ENCODE measurements around the gene PTER. TPM values are rescaled to one million over a fixed set of nuclear protein-coding genes. Genes with fewer than 3 reads are reported as not detected.

The PTER gene
- total and polyA plus RNA-seq, 7 donors: 5.4 to 10.6 (median 6.8) TPM

- 28 to 51% (median 34%) methylated on average over 9 of the region's 9 CpGs for WGBS, 3 donors
- no peak for DNase-seq
- peaks cover 41% of the 10 kb centered on the region for H3K4me1 ChIP-seq
- intact Hi-C loops (cut with DNase I): loop anchor here in 1 of 2 donors (10.0 kb wide), 1 partner anchor 1277 kb away; the partner anchor contains the start of gene NMT2
- H3K9me3 ChIP-seq: no peaks in the 10 kb centered on the region
- H3K27ac ChIP-seq: peak overlapping the region; percentile 66
- no peak for TF ChIP-seq CTCF (IDR thresholded peaks at IDR 0.05)
- no peak for ATAC-seq
- no peaks in the 10 kb centered on the region for H3K27me3 ChIP-seq (ENCODE audit: insufficient read depth in 3 of 3, low read length in 2 of 3)
- no peaks in the 10 kb centered on the region for H3K36me3 ChIP-seq (ENCODE audit: insufficient read depth in 1 of 2, low read depth in 1 of 2)
- peak overlapping the region; percentile 3 for H3K4me3 ChIP-seq
These were observed 4.5 kb downstream of the PTER start for GRCh38 chr10:16441173-16441840.

GRCh38 chr10:16442914-16443313 is 6.1 kb downstream of the PTER start:
- DNase-seq (no peak), ATAC-seq (no peak)
- Histone ChIP-seq H3K27ac (no peak overlapping the region), H3K4me1 (peaks cover 32% of the 10 kb centered on the region), H3K36me3 (ENCODE audit: insufficient read depth in 1 of 2, low read depth in 1 of 2) (no peaks in the 10 kb centered on the region), H3K4me3 (no peak overlapping the region), H3K27me3 (ENCODE audit: insufficient read depth in 3 of 3, low read length in 2 of 3) (no peaks in the 10 kb centered on the region), H3K9me3 (no peaks in the 10 kb centered on the region)
- 91 to 95% (median 94%) methylated on average over 1 of the region's 1 CpG for WGBS, 3 donors
- intact Hi-C loops (cut with DNase I): loop anchor here in 1 of 2 donors (10.0 kb wide), 1 partner anchor 1278 kb away; the partner anchor contains the start of gene NMT2
- TF ChIP-seq CTCF (IDR thresholded peaks at IDR 0.05): no peak

GRCh38 chr10:16445770-16446469 is 9.1 kb downstream of the PTER start:
- H3K27ac ChIP-seq: no peak overlapping the region

GRCh38 chr10:16449454-16449853 is 12.6 kb downstream of the PTER start:
- Histone ChIP-seq H3K4me3 (no peak overlapping the region), H3K4me1 (no peaks in the 10 kb centered on the region), H3K9me3 (no peaks in the 10 kb centered on the region), H3K36me3 (ENCODE audit: insufficient read depth in 1 of 2, low read depth in 1 of 2) (no peaks in the 10 kb centered on the region), H3K27ac (no peak overlapping the region), H3K27me3 (ENCODE audit: insufficient read depth in 3 of 3, low read length in 2 of 3) (no peaks in the 10 kb centered on the region)
- intact Hi-C loops (cut with DNase I): loop anchor here in 1 of 2 donors (10.0 kb wide), 1 partner anchor 1285 kb away; the partner anchor contains the start of gene NMT2
- no peak for DNase-seq
- no peak for ATAC-seq
- 96 to 98% (median 98%) methylated on average over 5 of the region's 5 CpGs for WGBS, 3 donors
- TF ChIP-seq CTCF (IDR thresholded peaks at IDR 0.05): no peak

More at GRCh38 chr10:16445770-16446469, 9.1 kb downstream of the PTER start:
- DNase-seq (no peak), ATAC-seq (no peak)
- H3K27me3 ChIP-seq (ENCODE audit: insufficient read depth in 3 of 3, low read length in 2 of 3): no peaks in the 10 kb centered on the region
- H3K36me3 ChIP-seq (ENCODE audit: insufficient read depth in 1 of 2, low read depth in 1 of 2): no peaks in the 10 kb centered on the region
- no peak overlapping the region for H3K4me3 ChIP-seq
- TF ChIP-seq CTCF (IDR thresholded peaks at IDR 0.05): no peak
- peaks cover 10% of the 10 kb centered on the region for H3K4me1 ChIP-seq
- 92 to 94% (median 94%) methylated on average over 9 of the region's 9 CpGs for WGBS, 3 donors
- intact Hi-C loops (cut with DNase I): loop anchor here in 1 of 2 donors (10.0 kb wide), 1 partner anchor 1281 kb away; the partner anchor contains the start of gene NMT2
- H3K9me3 ChIP-seq: no peaks in the 10 kb centered on the region
